HUES48 (cell line): ENCODE data around the gene HAVCR1.
"Not testable (repeated sequence)": the region's sequence is repeated elsewhere in the genome, so short reads cannot be mapped to it uniquely, and the experiment has no call there.

Experiments
- H3K27ac ChIP-seq: one replicate; pipeline ENCODE4 v1.7.0; 2013; ENCODE audit warnings: low read depth, low read length, inconsistent platforms
- H3K27me3 ChIP-seq: 2 replicates; pipeline ENCODE4 v1.6.1; 2013; ENCODE audit warnings: mild to moderate bottlenecking, low read length; ENCODE audit not compliant: control insufficient read depth, insufficient read depth
- H3K36me3 ChIP-seq: 2 replicates; pipeline ENCODE4 v1.6.1; 2013; ENCODE audit warnings: low read length; ENCODE audit not compliant: control insufficient read depth, insufficient read depth
- H3K4me1 ChIP-seq: 2 replicates; pipeline ENCODE4 v1.6.1; 2013; ENCODE audit warnings: mild to moderate bottlenecking, low read length; ENCODE audit not compliant: control insufficient read depth, insufficient read depth
- H3K4me3 ChIP-seq: 2 replicates; pipeline ENCODE4 v1.5.1; 2013; ENCODE audit warnings: mild to moderate bottlenecking, low read depth, low read length
- H3K9ac ChIP-seq: 2 replicates; pipeline ENCODE4 v1.6.1; 2013; ENCODE audit warnings: mild to moderate bottlenecking, low read depth, low read length, moderate library complexity
- H3K9me3 ChIP-seq: 2 replicates; pipeline ENCODE4 v1.6.1; 2013; ENCODE audit warnings: low read length; ENCODE audit not compliant: control insufficient read depth, insufficient read depth

The HAVCR1 gene

GRCh38 chr5:157068785-157069184 lies 9.9 kb upstream of the HAVCR1 start:
- no peaks in the 10 kb centered on the region for H3K9me3 ChIP-seq
- no peak overlapping the region for H3K4me3 ChIP-seq
- H3K27ac ChIP-seq, result no peak overlapping the region
- no peaks in the 10 kb centered on the region for H3K27me3 ChIP-seq
- no peak overlapping the region for H3K9ac ChIP-seq
- no peaks in the 10 kb centered on the region for H3K36me3 ChIP-seq
- no peaks in the 10 kb centered on the region for H3K4me1 ChIP-seq

GRCh38 chr5:157068339-157068738 lies 9.4 kb upstream of the HAVCR1 start:
- Histone ChIP-seq H3K36me3 (no peaks in the 10 kb centered on the region), H3K9ac (no peak overlapping the region), H3K9me3 (no peaks in the 10 kb centered on the region), H3K4me1 (no peaks in the 10 kb centered on the region), H3K27ac (no peak overlapping the region), H3K4me3 (no peak overlapping the region), H3K27me3 (no peaks in the 10 kb centered on the region)

- Histone ChIP-seq H3K27ac (no peak overlapping the region), H3K4me3 (no peak overlapping the region), H3K4me1 (no peaks in the 10 kb centered on the region), H3K9ac (no peak overlapping the region), H3K9me3 (no peaks in the 10 kb centered on the region), H3K27me3 (no peaks in the 10 kb centered on the region), H3K36me3 (no peaks in the 10 kb centered on the region)
These were observed 8.1 kb upstream of the HAVCR1 start for GRCh38 chr5:157067005-157067404.

GRCh38 chr5:157066080-157066479 lies 7.2 kb upstream of the HAVCR1 start:
- no peaks in the 10 kb centered on the region for H3K4me1 ChIP-seq
- no peaks in the 10 kb centered on the region for H3K9me3 ChIP-seq
- no peak overlapping the region for H3K4me3 ChIP-seq
- H3K36me3 ChIP-seq, result no peaks in the 10 kb centered on the region
- H3K27me3 ChIP-seq, result no peaks in the 10 kb centered on the region
- H3K27ac ChIP-seq, result no peak overlapping the region
- H3K9ac ChIP-seq, result no peak overlapping the region

GRCh38 chr5:157063776-157064430 lies 5.0 kb upstream of the HAVCR1 start:
- no peak overlapping the region for H3K9ac ChIP-seq
- no peaks in the 10 kb centered on the region for H3K27me3 ChIP-seq
- H3K27ac ChIP-seq, result no peak overlapping the region
- H3K36me3 ChIP-seq, result no peaks in the 10 kb centered on the region
- H3K4me3 ChIP-seq, result no peak overlapping the region
- no peaks in the 10 kb centered on the region for H3K9me3 ChIP-seq
- H3K4me1 ChIP-seq, result no peaks in the 10 kb centered on the region

- Histone ChIP-seq H3K4me1 (no peaks in the 10 kb centered on the region), H3K9ac (no peak overlapping the region), H3K4me3 (no peak overlapping the region), H3K27me3 (no peaks in the 10 kb centered on the region), H3K27ac (peak overlapping the region; percentile 2), H3K36me3 (no peaks in the 10 kb centered on the region), H3K9me3 (no peaks in the 10 kb centered on the region)
These were observed 975 bp upstream of the HAVCR1 start for GRCh38 chr5:157059891-157060290.

GRCh38 chr5:157057459-157058370 lies 1.2 kb downstream of the HAVCR1 start:
- no peak overlapping the region for H3K27ac ChIP-seq
- no peaks in the 10 kb centered on the region for H3K27me3 ChIP-seq
- no peak overlapping the region for H3K4me3 ChIP-seq
- H3K9ac ChIP-seq, result no peak overlapping the region
- H3K9me3 ChIP-seq, result no peaks in the 10 kb centered on the region
- H3K4me1 ChIP-seq, result no peaks in the 10 kb centered on the region
- no peaks in the 10 kb centered on the region for H3K36me3 ChIP-seq

- H3K4me3 ChIP-seq, H3K27ac ChIP-seq, H3K4me1 ChIP-seq, H3K36me3 ChIP-seq, H3K27me3 ChIP-seq, H3K9me3 ChIP-seq, H3K9ac ChIP-seq: not testable (repeated sequence)
These were observed 2.1 kb downstream of the HAVCR1 start for GRCh38 chr5:157056848-157057247.

GRCh38 chr5:157051604-157052245 lies 7.2 kb downstream of the HAVCR1 start:
- Histone ChIP-seq H3K27me3 (no peaks in the 10 kb centered on the region), H3K36me3 (no peaks in the 10 kb centered on the region), H3K4me3 (no peak overlapping the region), H3K4me1 (peaks cover 10% of the 10 kb centered on the region; the same call in 1 of the 2 replicates), H3K9ac (no peak overlapping the region), H3K9me3 (no peaks in the 10 kb centered on the region), H3K27ac (no peak overlapping the region)

- peaks cover 10% of the 10 kb centered on the region; the same call in 1 of the 2 replicates for H3K4me1 ChIP-seq
- peak overlapping the region; percentile 71 for H3K27ac ChIP-seq
- no peaks in the 10 kb centered on the region for H3K36me3 ChIP-seq
- no peaks in the 10 kb centered on the region for H3K27me3 ChIP-seq
- H3K9me3 ChIP-seq, result no peaks in the 10 kb centered on the region
- H3K4me3 ChIP-seq, result no peak overlapping the region
- H3K9ac ChIP-seq, result no peak overlapping the region; the same call in 1 of the 2 replicates
These were observed 8.9 kb downstream of the HAVCR1 start for GRCh38 chr5:157050050-157050449.

- H3K36me3 ChIP-seq, result no peaks in the 10 kb centered on the region
- no peaks in the 10 kb centered on the region for H3K9me3 ChIP-seq
- peak overlapping the region; percentile 71 for H3K27ac ChIP-seq
- no peak overlapping the region for H3K4me3 ChIP-seq
- H3K4me1 ChIP-seq, result peaks cover 10% of the 10 kb centered on the region; the same call in 1 of the 2 replicates
- H3K27me3 ChIP-seq, result no peaks in the 10 kb centered on the region
- no peak overlapping the region for H3K9ac ChIP-seq
These were observed 9.3 kb downstream of the HAVCR1 start for GRCh38 chr5:157049605-157050004.
